Osteoblast (primary cell): ENCODE data around the gene GBP7. TPM values are rescaled to one million over a fixed set of nuclear protein-coding genes. Genes with fewer than 3 reads are reported as not detected.

ENCODE experiments used
- DNase-seq: peaks from one replicate; pipeline ENCODE4 v3.0.0; 2011; ENCODE audit warnings: low spot score, mixed read lengths; ENCODE audit not compliant: insufficient read length; ENCODE audit errors: missing footprints
- H2AFZ ChIP-seq: 2 replicates; pipeline ENCODE4 v1.6.0; 2011; ENCODE audit warnings: mild to moderate bottlenecking, low read length
- H3K27ac ChIP-seq: 2 replicates; pipeline ENCODE4 v1.5.1; 2011; ENCODE audit warnings: mild to moderate bottlenecking, low read depth, low read length, moderate library complexity
- H3K27me3 ChIP-seq: 2 replicates; pipeline ENCODE4 v1.6.0; 2012; ENCODE audit warnings: mild to moderate bottlenecking, control low read depth, inconsistent platforms, low read length, moderate library complexity; ENCODE audit not compliant: insufficient read depth
- H3K36me3 ChIP-seq: 2 replicates; pipeline ENCODE4 v1.5.1; 2011; ENCODE audit warnings: mild to moderate bottlenecking, low read length, control low read depth, moderate library complexity; ENCODE audit not compliant: insufficient read depth
- H3K4me1 ChIP-seq: 2 replicates; pipeline ENCODE4 v1.5.1; 2011; ENCODE audit warnings: mild to moderate bottlenecking, low read length, control low read depth, moderate library complexity; ENCODE audit not compliant: insufficient read depth
- H3K4me2 ChIP-seq: 2 replicates; pipeline ENCODE4 v1.6.0; 2011; ENCODE audit warnings: mild to moderate bottlenecking, low read length; ENCODE audit not compliant: insufficient read depth
- H3K4me3 ChIP-seq: fragments of 200-600 bp; sonication (generic); 3 replicates; pipeline ENCODE4 v1.5.1; 2012; ENCODE audit warnings: mild to moderate bottlenecking, low read length, inconsistent platforms; ENCODE audit not compliant: insufficient read depth
- H3K79me2 ChIP-seq: 2 replicates; pipeline ENCODE4 v1.6.0; 2012; ENCODE audit warnings: mild to moderate bottlenecking, low read length, control low read depth, inconsistent platforms; ENCODE audit not compliant: insufficient read depth
- H3K9me3 ChIP-seq: 2 replicates; pipeline ENCODE4 v1.5.1; 2011; ENCODE audit warnings: low read depth, low read length, control low read depth
- H4K20me1 ChIP-seq: 2 replicates; pipeline ENCODE4 v1.6.0; 2012; ENCODE audit warnings: mild to moderate bottlenecking, low read length, control low read depth; ENCODE audit not compliant: insufficient read depth
- CTCF ChIP-seq: IDR thresholded peaks from 2 replicates; pipeline ENCODE4 v1.5.1; 2011; ENCODE audit warnings: mild to moderate bottlenecking, low read depth, low read length, moderate library complexity; ENCODE audit errors: extremely low read depth
- total RNA-seq: library from RNA; depleted of rRNA; stranded (reverse); fragments of >200 nt; gene quantifications from 2 replicates; pipeline ENCODE4 v1.2.3, GENCODE V29; 2012

The GBP7 gene
- total RNA-seq, 1 donor, result not detected

GRCh38 chr1:89171067-89171438, 4.8 kb downstream of the GBP7 start:
- H3K4me3 ChIP-seq, result no peak overlapping the region
- no peaks in the 10 kb centered on the region for H3K36me3 ChIP-seq
- H3K4me1 ChIP-seq, result no peaks in the 10 kb centered on the region
- H4K20me1 ChIP-seq, result no peaks in the 10 kb centered on the region
- DNase-seq, result no peak
- H3K27ac ChIP-seq, result no peak overlapping the region
- no peaks in the 10 kb centered on the region for H3K9me3 ChIP-seq
- no peak for TF ChIP-seq CTCF
- H3K79me2 ChIP-seq, result no peaks in the 10 kb centered on the region
- H3K27me3 ChIP-seq, result no peaks in the 10 kb centered on the region
- no peak overlapping the region for H3K4me2 ChIP-seq
- H2AFZ ChIP-seq, result no peak overlapping the region

- Histone ChIP-seq H3K27me3 (no peaks in the 10 kb centered on the region), H3K27ac (no peak overlapping the region), H2AFZ (no peak overlapping the region), H3K4me2 (no peak overlapping the region), H3K9me3 (no peaks in the 10 kb centered on the region), H3K4me3 (no peak overlapping the region), H3K4me1 (no peaks in the 10 kb centered on the region), H3K36me3 (no peaks in the 10 kb centered on the region), H4K20me1 (no peaks in the 10 kb centered on the region), H3K79me2 (no peaks in the 10 kb centered on the region)
- no peak for DNase-seq
- no peak for TF ChIP-seq CTCF
Observed at GRCh38 chr1:89170170-89171066, 5.4 kb downstream of the GBP7 start.

DNA sequence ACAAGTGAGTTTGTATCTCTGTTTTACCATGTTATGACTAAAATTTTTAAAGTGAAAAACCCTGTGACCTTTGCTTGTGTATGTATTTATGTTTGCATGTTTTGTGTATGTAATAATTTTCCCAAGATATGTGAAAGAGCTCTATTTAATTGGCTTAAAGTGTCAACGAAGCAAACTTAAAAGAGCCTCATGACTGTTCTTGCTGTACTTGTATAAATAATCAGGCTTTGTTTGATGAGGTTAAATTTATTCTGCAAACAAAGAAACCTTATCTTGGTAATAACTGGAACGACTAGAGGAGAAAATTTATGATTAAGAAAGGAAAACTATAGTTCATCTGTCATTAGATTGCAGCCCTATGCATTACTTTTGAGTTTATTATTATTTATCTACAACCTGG, 6.6 kb downstream of the GBP7 start:
- H3K4me3 ChIP-seq, result no peak overlapping the region
- H3K36me3 ChIP-seq, result no peaks in the 10 kb centered on the region
- no peaks in the 10 kb centered on the region for H3K4me1 ChIP-seq
- no peak for TF ChIP-seq CTCF
- H3K27me3 ChIP-seq, result no peaks in the 10 kb centered on the region
- DNase-seq, result no peak
- no peaks in the 10 kb centered on the region for H3K9me3 ChIP-seq
- H4K20me1 ChIP-seq, result no peaks in the 10 kb centered on the region
- no peak overlapping the region for H3K4me2 ChIP-seq
- no peak overlapping the region for H2AFZ ChIP-seq
- no peaks in the 10 kb centered on the region for H3K79me2 ChIP-seq
- no peak overlapping the region for H3K27ac ChIP-seq

- no peaks in the 10 kb centered on the region for H3K79me2 ChIP-seq
- no peak for DNase-seq
- no peaks in the 10 kb centered on the region for H3K9me3 ChIP-seq
- H3K4me1 ChIP-seq, result no peaks in the 10 kb centered on the region
- H3K36me3 ChIP-seq, result no peaks in the 10 kb centered on the region
- no peaks in the 10 kb centered on the region for H4K20me1 ChIP-seq
- H3K4me3 ChIP-seq, result no peak overlapping the region
- TF ChIP-seq CTCF, result no peak
- no peak overlapping the region for H3K4me2 ChIP-seq
- H3K27ac ChIP-seq, result no peak overlapping the region
- no peak overlapping the region for H2AFZ ChIP-seq
- no peaks in the 10 kb centered on the region for H3K27me3 ChIP-seq
Observed at GRCh38 chr1:89167590-89168230, 8.1 kb downstream of the GBP7 start.
